Measurements from ENCODE around the gene ACSM2B.
"Not testable (repeated sequence)": the region's sequence is repeated elsewhere in the genome, so short reads cannot be mapped to it uniquely, and the experiment has no call there.

Gene ACSM2B

DNA sequence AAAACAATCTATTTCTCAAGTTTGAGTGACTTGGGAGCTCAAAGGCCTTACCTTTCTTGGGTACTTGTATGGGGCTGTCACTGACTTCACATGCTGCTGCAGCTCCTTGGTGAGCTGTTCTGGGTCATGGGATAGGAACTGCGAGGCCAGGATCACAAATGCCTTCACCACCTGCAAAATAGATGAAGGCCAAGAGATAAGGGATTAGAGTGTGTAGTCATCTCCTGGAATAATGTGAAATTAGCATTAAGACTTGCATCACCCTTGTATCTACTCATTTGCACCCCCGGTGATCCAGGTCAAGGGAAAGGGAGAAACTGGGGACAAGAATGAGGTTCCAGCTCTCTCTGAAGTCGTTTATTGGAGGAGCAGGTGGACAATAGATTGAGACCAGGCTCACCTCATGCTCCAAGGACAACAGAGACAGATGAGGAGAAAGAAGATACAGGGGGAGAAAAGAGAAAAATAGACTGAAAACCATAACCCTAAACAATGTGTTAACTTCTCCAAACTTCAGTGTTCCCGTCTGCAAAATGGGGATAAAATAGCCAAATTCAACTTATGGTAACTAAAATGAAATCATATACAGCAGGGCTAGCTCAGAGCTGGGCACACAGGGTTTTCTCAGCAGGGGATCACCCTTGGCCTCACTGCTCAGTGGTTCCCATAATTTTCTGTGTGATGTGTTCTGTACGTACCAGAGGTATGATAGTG is 35.4 kb downstream of the ACSM2B start:
- not testable (repeated sequence) for H3K27ac ChIP-seq, H3K4me3 ChIP-seq

DNA sequence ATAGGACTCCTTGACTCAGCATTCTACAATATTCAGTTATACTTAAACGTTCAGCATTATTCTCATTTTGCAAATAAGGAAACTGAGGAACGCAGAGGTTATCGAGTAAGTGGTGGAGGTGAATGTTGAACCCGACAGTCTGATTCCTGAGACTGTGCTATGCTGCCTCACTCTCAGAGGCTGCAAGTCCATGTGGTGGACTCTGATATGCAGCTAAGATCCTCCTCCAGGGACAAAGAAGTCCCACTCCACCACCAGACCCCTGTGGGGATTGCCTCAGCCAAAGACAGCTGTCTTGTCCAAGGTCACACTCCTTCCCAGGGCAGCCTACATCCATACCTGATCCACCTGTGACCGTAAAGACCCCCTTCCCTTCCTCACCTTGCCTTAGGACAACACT is 37.5 kb downstream of the ACSM2B start:
- no peak overlapping the region for H3K4me3 ChIP-seq
- H3K27ac ChIP-seq, result no peak overlapping the region

GRCh38 chr16:20538181-20538580 is 38.0 kb downstream of the ACSM2B start:
- H3K27ac ChIP-seq, result no peak overlapping the region
- H3K4me3 ChIP-seq, result no peak overlapping the region

- not testable (repeated sequence) for H3K27ac ChIP-seq, H3K4me3 ChIP-seq
These were observed 39.5 kb downstream of the ACSM2B start for GRCh38 chr16:20536669-20537068.

DNA sequence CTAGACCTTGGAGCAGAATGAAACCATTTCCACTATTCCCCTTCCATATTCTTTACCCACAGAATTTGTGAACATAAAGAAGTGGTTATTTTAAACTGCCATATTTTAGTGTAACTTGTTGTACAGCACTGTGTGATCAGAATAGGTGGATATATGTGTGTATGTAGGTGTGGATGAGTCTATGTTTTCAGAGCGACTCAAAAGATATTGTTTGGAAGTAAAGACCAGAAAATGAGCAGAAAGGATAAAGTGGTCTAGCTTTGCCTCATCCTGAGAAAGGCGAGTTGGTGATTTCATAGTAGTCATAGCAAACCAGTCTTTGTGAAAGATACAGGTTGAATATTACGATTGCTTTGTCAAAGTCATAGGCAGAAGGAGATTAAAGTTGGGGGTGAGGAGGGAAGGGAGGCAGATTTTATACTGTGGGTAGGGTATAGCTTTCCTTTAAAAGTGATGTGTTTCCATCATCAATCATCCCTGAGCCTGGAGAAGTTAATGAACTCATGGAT is 43.8 kb downstream of the ACSM2B start:
- not testable (repeated sequence) for H3K4me3 ChIP-seq

GRCh38 chr16:20531795-20532194 is 44.4 kb downstream of the ACSM2B start:
- not testable (repeated sequence) for H3K27ac ChIP-seq, H3K4me3 ChIP-seq

More for the DNA sequence above, 43.8 kb downstream of the ACSM2B start:
- H3K27ac ChIP-seq, result not testable (repeated sequence)

DNA sequence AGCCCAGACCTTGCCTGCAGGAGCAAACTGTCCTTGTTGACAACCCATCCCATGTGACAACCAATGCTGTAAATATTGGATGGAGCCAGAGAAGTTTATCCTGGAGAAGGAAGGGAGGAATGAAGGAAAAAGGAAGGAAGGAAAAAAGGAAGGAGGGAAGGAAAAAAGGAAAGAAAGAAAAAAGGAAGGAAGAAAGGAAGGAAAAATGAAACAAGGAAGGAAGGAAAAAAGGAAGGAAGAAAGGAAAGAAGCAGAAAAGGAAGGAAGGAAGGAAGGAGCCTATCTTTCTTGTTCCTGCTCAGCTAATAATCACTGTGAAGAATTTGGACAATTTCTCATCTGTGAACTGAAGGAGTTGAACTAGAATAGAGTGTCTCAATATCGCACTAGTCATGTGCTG is 56.1 kb downstream of the ACSM2B start:
- no peak overlapping the region for H3K27ac ChIP-seq
- no peak overlapping the region for H3K4me3 ChIP-seq

DNA sequence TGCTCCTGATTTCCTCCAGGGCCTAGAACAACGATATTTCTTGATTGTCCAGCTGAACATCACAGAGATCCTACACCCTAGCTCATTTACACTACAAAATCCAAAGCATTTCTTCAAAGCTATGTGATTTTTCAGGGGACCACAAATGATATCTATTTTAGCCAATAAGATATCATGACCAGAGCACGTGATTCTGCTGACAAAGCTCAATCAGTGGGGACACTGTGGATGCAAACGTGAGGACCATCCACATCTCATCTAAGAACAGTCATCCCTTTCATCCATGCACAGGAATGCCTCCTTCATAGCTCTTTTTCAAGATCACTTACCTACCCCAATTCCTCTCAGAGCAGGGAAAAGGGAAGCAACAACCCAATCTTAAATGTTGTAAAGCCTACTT is 56.9 kb downstream of the ACSM2B start:
- no peak overlapping the region for H3K27ac ChIP-seq

DNA sequence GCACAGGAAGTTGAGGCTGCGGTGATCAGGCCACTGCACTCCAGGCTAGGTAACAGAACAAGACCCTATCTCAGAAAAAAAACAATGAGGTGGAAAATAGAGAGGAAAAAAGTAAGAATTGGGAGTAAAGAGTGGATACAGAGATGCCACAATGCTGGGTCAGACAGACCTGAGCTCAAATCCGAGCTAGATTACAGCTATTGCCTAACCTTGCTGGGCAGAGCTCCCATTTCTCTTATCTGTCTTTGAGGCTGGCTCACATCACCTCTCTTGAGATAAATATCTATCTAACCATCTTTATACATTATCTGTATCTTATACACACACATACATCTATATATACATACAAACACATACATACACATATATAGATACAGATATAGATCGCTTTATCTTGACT is 59.0 kb downstream of the ACSM2B start:
- Histone ChIP-seq H3K27ac (no peak overlapping the region), H3K4me3 (no peak overlapping the region)

More for the DNA sequence above, 56.9 kb downstream of the ACSM2B start:
- no peak overlapping the region for H3K4me3 ChIP-seq

- H3K4me3 ChIP-seq, result no peak overlapping the region
- H3K27ac ChIP-seq, result no peak overlapping the region
These were observed 60.5 kb downstream of the ACSM2B start for GRCh38 chr16:20515688-20516090.

DNA sequence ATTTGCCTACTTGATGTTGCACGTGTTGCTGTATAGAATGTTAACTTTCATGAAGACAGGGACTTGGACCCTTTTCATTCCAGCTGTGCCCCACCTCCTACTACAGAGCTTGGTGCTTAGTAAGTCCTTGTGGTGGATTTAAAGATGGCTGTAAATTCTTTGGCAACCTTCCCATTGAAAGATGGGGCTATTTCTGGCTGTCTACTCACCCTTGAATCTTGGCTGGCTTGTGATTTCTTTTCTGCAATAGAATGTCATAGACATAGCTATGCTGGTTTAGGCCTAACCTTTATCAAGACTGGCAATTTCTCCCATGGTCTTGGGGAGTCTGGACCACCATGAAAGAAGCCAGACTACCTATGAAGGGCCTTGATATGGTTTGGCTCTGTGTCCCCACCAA is 65.8 kb downstream of the ACSM2B start:
- no peak overlapping the region for H3K4me3 ChIP-seq
- no peak overlapping the region for H3K27ac ChIP-seq

GRCh38 chr16:20507280-20507679 is 68.9 kb downstream of the ACSM2B start:
- Histone ChIP-seq H3K27ac (no peak overlapping the region), H3K4me3 (no peak overlapping the region)

DNA sequence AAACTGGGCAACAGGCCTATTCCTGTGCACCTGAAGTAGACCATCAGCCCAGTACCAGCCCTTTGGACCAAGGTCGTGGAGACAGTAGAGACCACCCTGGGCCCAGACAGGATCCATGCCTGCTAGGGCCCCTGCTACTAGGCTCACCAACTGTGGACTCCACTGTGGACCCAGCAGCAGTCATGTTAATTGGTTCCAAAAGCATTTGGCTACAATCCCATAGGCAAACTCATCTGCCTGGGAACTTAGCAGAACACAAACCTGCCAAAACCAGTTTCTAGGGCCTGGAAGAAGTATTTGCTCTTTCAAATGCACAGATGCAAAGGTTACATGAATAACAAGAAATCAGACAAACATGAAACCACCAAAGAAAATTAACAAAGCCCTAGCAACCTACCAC is 71.7 kb downstream of the ACSM2B start:
- H3K27ac ChIP-seq, result no peak overlapping the region
- H3K4me3 ChIP-seq, result no peak overlapping the region

- not testable (repeated sequence) for H3K27ac ChIP-seq, H3K4me3 ChIP-seq
These were observed 84.7 kb downstream of the ACSM2B start for GRCh38 chr16:20491448-20491847.

GRCh38 chr16:20490994-20491393 is 85.2 kb downstream of the ACSM2B start:
- not testable (repeated sequence) for H3K4me3 ChIP-seq, H3K27ac ChIP-seq
